Thyroid gland (tissue), 4 donors: Measurements from ENCODE around the gene ADAMTS16. TPM values are rescaled to one million over a fixed set of nuclear protein-coding genes. Genes with fewer than 3 reads are reported as not detected.

Experiments used
- DNase-seq, 2 donors: peaks; one replicate each; pipeline ENCODE4 v3.0.0-alpha.2; 2019
- H3K27ac ChIP-seq, 3 donors: fragments of 200-600 bp; sonication (generic); 1 replicate in 2 of 3; 2 replicates in 1 of 3; pipeline ENCODE4 v1.5.1; 2016 to 2019; ENCODE audit warnings: mild to moderate bottlenecking in 1 of 3, moderate library complexity in 1 of 3
- H3K27me3 ChIP-seq: fragments of 200-600 bp; sonication (generic); one replicate; pipeline ENCODE4 v1.5.1; 2019
- H3K36me3 ChIP-seq, 2 donors: fragments of 200-600 bp; sonication (generic); one replicate each; pipeline ENCODE4 v1.5.1; 2016 to 2019
- H3K4me1 ChIP-seq, 2 donors: fragments of 200-600 bp; sonication (generic); one replicate each; pipeline ENCODE4 v1.5.1; 2017 to 2019
- H3K4me3 ChIP-seq, 3 donors: fragments of 200-600 bp; sonication (generic); replicated peaks in 1 of 3; 1 replicate in 2 of 3; 2 replicates in 1 of 3; pipeline ENCODE4 v1.5.1; 2016; ENCODE audit warnings: mild to moderate bottlenecking in 1 of 3
- H3K9me3 ChIP-seq: fragments of 200-600 bp; sonication (generic); one replicate; pipeline ENCODE4 v1.5.1; 2017
- CTCF ChIP-seq, 6 experiments: fragments of 200-600 bp in 3 of 6; fragments of 450-650 bp in 3 of 6; sonication (generic) in 3 of 6; IDR thresholded peaks; one replicate each; pipeline ENCODE4 v1.5.1; 2016 to 2019; ENCODE audit warnings: antibody characterized with exemption in 6 of 6, mild to moderate bottlenecking in 2 of 6, inconsistent platforms in 1 of 6, moderate library complexity in 1 of 6
- POLR2A ChIP-seq, 2 donors: fragments of 450-650 bp; IDR thresholded peaks; one replicate each; pipeline ENCODE4 v1.6.1; 2017; ENCODE audit warnings: antibody characterized with exemption in 2 of 2, mild to moderate bottlenecking in 2 of 2, moderate library complexity in 1 of 2
- WGBS, 2 donors: methylation state at CpG; one replicate each; pipeline ENCODE4 v1.1.5; 2017; 5-methylcytosine and 5-hydroxymethylcytosine counted together
- intact Hi-C: fragments of 100-400 bp; cut with DNase I; formaldehyde crosslinking; loops from one replicate; pipeline ENCODE4 v1.15.1; 2023
- total RNA-seq, 4 donors: library from RNA; depleted of rRNA; stranded (reverse); fragments of >200 nt; gene quantifications; one replicate each; pipeline ENCODE4 v1.2.3, GENCODE V29; 2016

ADAMTS16 gene
- total RNA-seq, 4 donors from 2014 or later, result 0.11 to 1.0 (median 0.16) TPM

GRCh38 chr5:5139336-5139776 is 774 bp upstream of the ADAMTS16 start:
- WGBS, 2 donors, result 18 to 75% methylated on average over 9 to 21 of the region's 39 CpGs
- Histone ChIP-seq H3K4me3 (no peak overlapping the region), H3K9me3 (no peaks in the 10 kb centered on the region), H3K27ac (no peak overlapping the region), H3K36me3 (no peaks in the 10 kb centered on the region), H3K27me3 (peaks cover 10% of the 10 kb centered on the region), H3K4me1 (peaks cover 8 to 19% of the 10 kb centered on the region in 2 donors)
- intact Hi-C loops, result no loop called here
- no peak for TF ChIP-seq POLR2A (IDR thresholded peaks at IDR 0.05)
- TF ChIP-seq CTCF (IDR thresholded peaks at IDR 0.05), result no peak
- DNase-seq, result no peak

GRCh38 chr5:5140479-5141338 is 579 bp downstream of the ADAMTS16 start:
- H3K27ac ChIP-seq, result no peak overlapping the region
- no peaks in the 10 kb centered on the region for H3K9me3 ChIP-seq
- no peak overlapping the region for H3K4me3 ChIP-seq
- intact Hi-C loops, result loop anchor here (5.0 kb wide), 1 partner anchor 277 kb away; no protein-coding TSS in a partner anchor
- H3K27me3 ChIP-seq, result peaks cover 10% of the 10 kb centered on the region
- peaks cover 8 to 19% of the 10 kb centered on the region in 2 donors for H3K4me1 ChIP-seq
- TF ChIP-seq CTCF (IDR thresholded peaks at IDR 0.05), result no peak
- TF ChIP-seq POLR2A (IDR thresholded peaks at IDR 0.05), result no peak
- 3% methylated on average over 20 to 29 of the region's 57 CpGs for WGBS, 2 donors
- H3K36me3 ChIP-seq, result no peaks in the 10 kb centered on the region
- no peak for DNase-seq

GRCh38 chr5:5141339-5141599 is 1.1 kb downstream of the ADAMTS16 start:
- no peak for DNase-seq
- H3K27me3 ChIP-seq, result peaks cover 10% of the 10 kb centered on the region
- intact Hi-C loops, result loop anchor here (5.0 kb wide), 1 partner anchor 276 kb away; no protein-coding TSS in a partner anchor
- no peaks in the 10 kb centered on the region for H3K9me3 ChIP-seq
- no peak for TF ChIP-seq CTCF (IDR thresholded peaks at IDR 0.05)
- TF ChIP-seq POLR2A (IDR thresholded peaks at IDR 0.05), result no peak
- H3K4me1 ChIP-seq, result peaks cover 8 to 19% of the 10 kb centered on the region in 2 donors
- 28 to 33% methylated on average over 4 of the region's 4 CpGs for WGBS, 2 donors
- no peak overlapping the region for H3K4me3 ChIP-seq
- no peak overlapping the region for H3K27ac ChIP-seq
- no peaks in the 10 kb centered on the region for H3K36me3 ChIP-seq

DNA sequence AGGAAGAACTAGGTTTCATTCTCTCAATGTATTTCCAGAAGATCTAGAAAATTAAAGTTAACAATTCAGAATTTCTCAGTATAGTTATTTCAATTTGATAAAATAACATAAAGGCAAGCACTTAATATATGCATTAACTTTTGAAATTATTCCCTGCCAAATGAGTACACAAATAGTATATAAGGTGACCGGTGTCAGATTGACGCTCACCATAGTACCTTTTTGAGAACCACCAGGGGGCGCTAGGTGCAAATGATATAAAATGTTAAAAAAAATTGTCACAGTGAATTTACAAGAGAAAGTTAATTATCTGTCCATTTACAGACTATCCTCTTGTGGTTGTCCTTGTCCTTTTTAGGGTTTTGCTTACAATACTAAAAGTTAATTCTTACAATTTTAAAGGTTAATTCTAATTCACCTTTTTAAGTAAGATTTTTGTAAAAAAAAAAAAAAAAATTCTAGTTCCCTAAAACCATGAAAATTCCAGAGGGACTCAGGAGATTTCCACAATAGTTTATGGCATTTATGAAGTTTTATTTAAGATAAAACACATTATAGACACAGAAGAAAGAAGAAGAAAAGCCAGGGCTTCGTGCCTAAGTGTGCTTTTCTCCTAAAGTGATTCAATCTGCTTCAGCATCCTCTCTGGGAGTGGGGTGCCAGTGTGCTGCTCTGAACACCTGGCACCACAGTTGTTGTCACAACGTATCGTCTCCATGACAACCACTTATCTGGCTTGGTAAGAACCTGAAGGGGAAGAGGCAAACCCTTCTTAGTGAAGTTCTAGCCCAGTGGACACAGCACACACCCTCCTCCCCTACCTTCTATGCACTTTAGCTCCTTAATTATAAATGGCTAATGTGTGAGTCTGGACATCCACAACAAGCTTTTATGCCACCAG is 1.7 kb downstream of the ADAMTS16 start:
- intact Hi-C loops, result loop anchor here (5.0 kb wide), 1 partner anchor 275 kb away; no protein-coding TSS in a partner anchor
- DNase-seq, result peak; percentile 47 to 63

More for the DNA sequence above, 1.7 kb downstream of the ADAMTS16 start:
- no peak overlapping the region for H3K27ac ChIP-seq
- peaks cover 10% of the 10 kb centered on the region for H3K27me3 ChIP-seq
- no peaks in the 10 kb centered on the region for H3K36me3 ChIP-seq
- peaks cover 8 to 19% of the 10 kb centered on the region in 2 donors for H3K4me1 ChIP-seq
- no peak overlapping the region for H3K4me3 ChIP-seq
- no peak for TF ChIP-seq POLR2A (IDR thresholded peaks at IDR 0.05)
- peak; percentile 26 to 70 (median 64) for TF ChIP-seq CTCF (IDR thresholded peaks at IDR 0.05)
- WGBS, 2 donors, result 6 to 10% methylated on average over 6 of the region's 6 CpGs
- no peaks in the 10 kb centered on the region for H3K9me3 ChIP-seq
